H9 (cell line): ENCODE data around the gene MAPK11. TPM values are rescaled to one million over a fixed set of nuclear protein-coding genes. Genes with fewer than 3 reads are reported as not detected.
A peak's percentile ranks its signal among the peaks of the same experiment; 100 is the strongest.
"Not testable (repeated sequence)": the region's sequence is repeated elsewhere in the genome, so short reads cannot be mapped to it uniquely, and the experiment has no call there.

Experiments used
- DNase-seq: peaks from one replicate; pipeline ENCODE4 v3.0.0-alpha.2; 2017
- H2AFZ ChIP-seq: one replicate; pipeline ENCODE4 v1.6.1; 2013; ENCODE audit warnings: mild to moderate bottlenecking, low read length, control low read depth, moderate library complexity
- H2AK5ac ChIP-seq: 2 replicates; pipeline ENCODE4 v1.6.1; 2013; ENCODE audit warnings: low read length, control low read depth, mixed read lengths; ENCODE audit not compliant: insufficient read length
- H2BK120ac ChIP-seq: one replicate; pipeline ENCODE4 v1.6.1; 2013; ENCODE audit warnings: low read depth, mild to moderate bottlenecking, low read length, control low read depth, inconsistent platforms; ENCODE audit not compliant: poor library complexity, severe bottlenecking
- H2BK12ac ChIP-seq: 2 replicates; pipeline ENCODE4 v1.6.1; 2013; ENCODE audit warnings: low read length, control low read depth, mixed read lengths, low read depth; ENCODE audit not compliant: insufficient read length
- H2BK15ac ChIP-seq: 2 replicates; pipeline ENCODE4 v1.6.1; 2013; ENCODE audit warnings: low read depth, low read length, control low read depth
- H2BK20ac ChIP-seq: one replicate; pipeline ENCODE4 v1.6.1; 2013; ENCODE audit warnings: low read depth, mild to moderate bottlenecking, low read length, control low read depth, inconsistent platforms; ENCODE audit not compliant: poor library complexity, severe bottlenecking
- H2BK5ac ChIP-seq: 2 replicates; pipeline ENCODE4 v1.6.1; 2013; ENCODE audit warnings: low read length, control low read depth, mixed read lengths; ENCODE audit not compliant: insufficient read length
- H3K14ac ChIP-seq: 2 replicates; pipeline ENCODE4 v1.6.1; 2013; ENCODE audit warnings: low read length, control low read depth; ENCODE audit not compliant: insufficient read depth
- H3K18ac ChIP-seq: 2 replicates; pipeline ENCODE4 v1.6.1; 2013; ENCODE audit warnings: low read depth, mild to moderate bottlenecking, mixed read lengths, low read length, control low read depth; ENCODE audit not compliant: insufficient read length
- H3K23ac ChIP-seq: 2 replicates; pipeline ENCODE4 v1.6.1; 2013; ENCODE audit warnings: low read length, control low read depth, mixed read lengths, low read depth; ENCODE audit not compliant: insufficient read length
- H3K23me2 ChIP-seq: 2 replicates; pipeline ENCODE4 v1.6.1; 2013; ENCODE audit warnings: low read depth, mild to moderate bottlenecking, mixed read lengths, low read length, control low read depth; ENCODE audit not compliant: insufficient read length, poor library complexity, severe bottlenecking
- H3K27ac ChIP-seq: 2 replicates; pipeline ENCODE4 v1.5.1; 2013; ENCODE audit warnings: low read length, control low read depth, mixed read lengths, low read depth; ENCODE audit not compliant: insufficient read length
- H3K27me3 ChIP-seq: 2 replicates; pipeline ENCODE4 v1.6.1; 2013; ENCODE audit warnings: low read length, control low read depth, inconsistent platforms; ENCODE audit not compliant: insufficient read depth
- H3K4ac ChIP-seq: 2 replicates; pipeline ENCODE4 v1.6.1; 2013; ENCODE audit warnings: low read depth, mild to moderate bottlenecking, control low read depth, inconsistent platforms, low read length, moderate library complexity
- H3K4me1 ChIP-seq: 2 replicates; pipeline ENCODE4 v1.6.1; 2013; ENCODE audit warnings: low read length, control low read depth, inconsistent platforms; ENCODE audit not compliant: insufficient read depth
- H3K4me2 ChIP-seq: 2 replicates; pipeline ENCODE4 v1.6.1; 2013; ENCODE audit warnings: low read length, control low read depth, mixed read lengths; ENCODE audit not compliant: insufficient read length, insufficient read depth
- H3K56ac ChIP-seq: 2 replicates; pipeline ENCODE4 v1.6.1; 2013; ENCODE audit warnings: low read depth, mild to moderate bottlenecking, mixed read lengths, low read length, control low read depth; ENCODE audit not compliant: insufficient read length
- H3K79me1 ChIP-seq: 2 replicates; pipeline ENCODE4 v1.6.1; 2013; ENCODE audit warnings: low read depth, mild to moderate bottlenecking, moderate library complexity, low read length, control low read depth, inconsistent platforms; ENCODE audit not compliant: insufficient read depth, poor library complexity, severe bottlenecking
- H3K79me2 ChIP-seq: 2 replicates; pipeline ENCODE4 v1.6.1; 2013; ENCODE audit warnings: low read length, control low read depth, inconsistent platforms; ENCODE audit not compliant: insufficient read depth
- H3K9ac ChIP-seq: 2 replicates; pipeline ENCODE4 v1.6.1; 2013; ENCODE audit warnings: low read length, control low read depth, mixed read lengths; ENCODE audit not compliant: insufficient read length; ENCODE audit errors: extremely low read depth
- H3K9me3 ChIP-seq: one replicate; pipeline ENCODE4 v1.6.1; 2013; ENCODE audit warnings: low read depth, low read length, inconsistent platforms; ENCODE audit not compliant: control insufficient read depth
- H3T11ph ChIP-seq: one replicate; pipeline ENCODE4 v1.6.1; 2013; ENCODE audit warnings: mild to moderate bottlenecking, low read length, control low read depth, inconsistent platforms
- H4K20me1 ChIP-seq: one replicate; pipeline ENCODE4 v1.6.1; 2013; ENCODE audit not compliant: control insufficient read depth, insufficient read length, insufficient read depth
- H4K5ac ChIP-seq: 2 replicates; pipeline ENCODE4 v1.6.1; 2013; ENCODE audit warnings: low read depth, mild to moderate bottlenecking, mixed read lengths, low read length, control low read depth; ENCODE audit not compliant: insufficient read length
- H4K8ac ChIP-seq: replicated peaks from 2 replicates; pipeline ENCODE4 v1.6.1; 2013; ENCODE audit warnings: low read length, control low read depth, mixed read lengths, low read depth; ENCODE audit not compliant: insufficient read length
- H4K91ac ChIP-seq: 2 replicates; pipeline ENCODE4 v1.6.1; 2013; ENCODE audit warnings: low read depth, mild to moderate bottlenecking, moderate library complexity, mixed read lengths, low read length, control low read depth; ENCODE audit not compliant: insufficient read length
- H3K27ac Mint-ChIP-seq, 3 experiments: 2 replicates in 2 of 3; 3 replicates in 1 of 3; pipeline ENCODE4 v1.8.0; 2020 to 2021; ENCODE audit warnings: mixed read lengths in 3 of 3, mild to moderate bottlenecking in 1 of 3, moderate library complexity in 1 of 3
- H3K27me3 Mint-ChIP-seq: 2 replicates; pipeline ENCODE4 v1.8.0; 2021; ENCODE audit warnings: low read depth, mild to moderate bottlenecking, moderate library complexity, mixed read lengths
- H3K36me3 Mint-ChIP-seq, 3 experiments: 2 replicates in 2 of 3; 3 replicates in 1 of 3; pipeline ENCODE4 v1.8.0; 2020 to 2021; ENCODE audit warnings: low read depth in 3 of 3, mixed read lengths in 3 of 3; ENCODE audit not compliant: insufficient read depth in 1 of 3
- H3K4me1 Mint-ChIP-seq, 2 experiments: 2 replicates each; pipeline ENCODE4 v1.8.0; 2020; ENCODE audit warnings: mixed read lengths in 2 of 2
- H3K4me3 Mint-ChIP-seq, 2 experiments: 2 replicates in 1 of 2; 3 replicates in 1 of 2; pipeline ENCODE4 v1.8.0; 2020 to 2021; ENCODE audit warnings: mild to moderate bottlenecking in 2 of 2, mixed read lengths in 2 of 2, moderate library complexity in 1 of 2
- H3K9me3 Mint-ChIP-seq, 2 experiments: 2 replicates in 1 of 2; 3 replicates in 1 of 2; pipeline ENCODE4 v1.8.0; 2020; ENCODE audit warnings: mild to moderate bottlenecking in 2 of 2, mixed read lengths in 2 of 2, moderate library complexity in 1 of 2
- WGBS: extraction: QIAGEN DNeasy Blood & Tissue Kit; methylation state at CpG from one replicate; pipeline ENCODE4 v1.1.7; 2013; ENCODE audit warnings: missing lambda C conversion rate, low lambda C conversion rate, mixed read lengths; ENCODE audit not compliant: insufficient read length; ENCODE audit errors: extremely low coverage; 5-methylcytosine and 5-hydroxymethylcytosine counted together
- total RNA-seq: library from RNA; stranded (reverse); gene quantifications from 2 replicates; pipeline ENCODE4 v1.2.1, GENCODE V29; 2021
- TF ChIP-seq, protein P1 (sequence below): fragments of 200-600 bp; sonication (generic); conservative IDR thresholded peaks from 3 replicates; pipeline ENCODE4 v1.8.0; 2021; ENCODE audit warnings: antibody characterized with exemption, mild to moderate bottlenecking

MAPK11 gene
- total RNA-seq, 1 experiment from 2014 or later, result 1.5 TPM

DNA sequence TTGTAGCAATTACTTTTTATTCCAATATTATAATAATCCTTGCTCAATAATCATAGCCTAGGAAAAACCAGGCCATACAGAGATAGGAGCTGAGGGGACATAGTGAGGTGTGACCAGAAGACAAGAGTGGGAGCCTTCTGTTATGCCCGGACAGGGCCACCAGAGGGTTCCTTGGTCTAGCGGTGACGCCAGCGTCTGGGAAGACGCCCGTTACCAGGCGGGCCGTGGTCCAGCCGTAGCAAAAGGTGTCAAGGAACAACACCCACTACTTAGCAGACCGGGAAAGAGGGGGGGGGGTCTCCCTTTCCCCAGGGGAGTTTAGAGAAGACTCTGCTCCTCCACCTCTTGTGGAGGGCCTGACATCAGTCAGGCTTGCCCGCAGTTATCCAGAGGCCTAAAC is 3.2 kb upstream of the MAPK11 start:
- H3K36me3 Mint-ChIP-seq, result peaks cover 25 to 42% (median 34%) of the 10 kb centered on the region in 3 experiments
- H3K4me3 Mint-ChIP-seq, result not testable (repeated sequence)

More for the DNA sequence above, 3.2 kb upstream of the MAPK11 start:
- not testable (repeated sequence) for H4K8ac ChIP-seq, H3K4me1 ChIP-seq, H3K14ac ChIP-seq, H2AK5ac ChIP-seq, H3K9ac ChIP-seq, H3K23me2 ChIP-seq, H3K56ac ChIP-seq, H3K79me2 ChIP-seq, H3T11ph ChIP-seq, H3K23ac ChIP-seq, H2BK15ac ChIP-seq, H3K79me1 ChIP-seq, DNase-seq, H4K20me1 ChIP-seq, H3K18ac ChIP-seq, H3K27ac ChIP-seq, H4K5ac ChIP-seq, H3K4me2 ChIP-seq, H2BK12ac ChIP-seq, H3K9me3 ChIP-seq, H3K27ac Mint-ChIP-seq, H2BK120ac ChIP-seq, H3K4ac ChIP-seq, H4K91ac ChIP-seq, H2BK20ac ChIP-seq, H2BK5ac ChIP-seq, H2AFZ ChIP-seq
- no CpG with 5 or more reads among the region's 11 CpGs for WGBS
- H3K27me3 Mint-ChIP-seq, result peaks cover 33% of the 10 kb centered on the region
- peaks cover 2 to 12% of the 10 kb centered on the region in 2 experiments; a peak in 3 of 4 replicates for H3K4me1 Mint-ChIP-seq
- H3K27me3 ChIP-seq, result peaks cover 11% of the 10 kb centered on the region; the same call in 1 of the 2 replicates
- TF ChIP-seq, protein P1, sequence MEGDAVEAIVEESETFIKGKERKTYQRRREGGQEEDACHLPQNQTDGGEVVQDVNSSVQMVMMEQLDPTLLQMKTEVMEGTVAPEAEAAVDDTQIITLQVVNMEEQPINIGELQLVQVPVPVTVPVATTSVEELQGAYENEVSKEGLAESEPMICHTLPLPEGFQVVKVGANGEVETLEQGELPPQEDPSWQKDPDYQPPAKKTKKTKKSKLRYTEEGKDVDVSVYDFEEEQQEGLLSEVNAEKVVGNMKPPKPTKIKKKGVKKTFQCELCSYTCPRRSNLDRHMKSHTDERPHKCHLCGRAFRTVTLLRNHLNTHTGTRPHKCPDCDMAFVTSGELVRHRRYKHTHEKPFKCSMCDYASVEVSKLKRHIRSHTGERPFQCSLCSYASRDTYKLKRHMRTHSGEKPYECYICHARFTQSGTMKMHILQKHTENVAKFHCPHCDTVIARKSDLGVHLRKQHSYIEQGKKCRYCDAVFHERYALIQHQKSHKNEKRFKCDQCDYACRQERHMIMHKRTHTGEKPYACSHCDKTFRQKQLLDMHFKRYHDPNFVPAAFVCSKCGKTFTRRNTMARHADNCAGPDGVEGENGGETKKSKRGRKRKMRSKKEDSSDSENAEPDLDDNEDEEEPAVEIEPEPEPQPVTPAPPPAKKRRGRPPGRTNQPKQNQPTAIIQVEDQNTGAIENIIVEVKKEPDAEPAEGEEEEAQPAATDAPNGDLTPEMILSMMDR, result peak; percentile 28; the same call in 1 of the 3 replicates
- H3K9me3 Mint-ChIP-seq, result peaks cover 8 to 13% of the 10 kb centered on the region in 2 experiments
